ENCODE measurements around the gene RCOR1. TPM values are rescaled to one million over a fixed set of nuclear protein-coding genes. Genes with fewer than 3 reads are reported as not detected.

The RCOR1 gene
- polyA plus RNA-seq, 1 donor (not counting 4 experiments of a cell fraction or from before 2014, with no cell fraction given), result 27.0 TPM

DNA sequence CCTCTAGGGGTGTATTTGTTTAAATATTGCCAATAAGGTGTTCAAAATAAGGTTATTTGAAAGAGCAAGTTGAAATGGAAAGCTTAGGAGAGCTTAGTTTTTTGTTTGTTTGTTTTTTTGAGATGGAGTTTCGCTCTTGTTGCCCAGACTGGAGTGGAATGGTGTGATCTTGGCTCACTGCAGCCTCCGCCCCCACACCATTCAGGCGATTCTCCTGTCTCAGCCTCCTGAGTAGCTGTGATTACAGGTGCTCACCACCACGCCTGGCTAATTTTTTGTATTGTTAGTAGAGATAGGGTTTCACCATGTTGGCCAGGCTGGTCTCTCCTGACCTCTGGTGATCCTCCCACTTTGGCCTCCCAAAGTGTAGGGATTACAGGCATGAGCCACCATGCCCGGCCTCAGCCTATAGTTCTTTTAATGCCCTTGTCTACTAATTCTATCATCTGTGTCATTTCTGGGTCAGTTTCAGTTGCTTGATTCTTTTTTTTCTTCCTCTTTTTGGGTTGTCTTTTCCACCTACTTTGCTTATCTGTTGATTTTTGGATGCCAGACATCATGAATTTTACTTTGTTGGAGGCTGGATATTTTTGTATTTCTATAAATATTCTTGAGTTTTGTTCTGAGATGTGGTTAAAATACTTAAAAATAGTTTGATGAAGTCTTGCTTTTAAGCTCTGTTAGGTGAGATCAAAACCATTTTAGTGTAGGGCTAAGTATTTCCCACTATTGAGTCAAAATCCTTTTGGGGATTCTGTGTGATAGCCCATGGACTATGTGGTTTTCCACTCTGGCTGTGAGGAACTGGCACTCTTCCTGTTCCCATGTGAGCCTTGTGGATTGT lies 18.7 kb downstream of the RCOR1 start:
- H4K20me1 ChIP-seq (ENCODE audit: control insufficient read depth, extremely low read depth, insufficient read depth, low read length), result peaks cover 10% of the 10 kb centered on the region
- H3K4me1 ChIP-seq (ENCODE audit: control insufficient read depth, extremely low read depth, insufficient read depth, low read length), result peaks cover 2% of the 10 kb centered on the region
- H3K9me3 ChIP-seq (ENCODE audit: control insufficient read depth, low read depth, low read length), result no peaks in the 10 kb centered on the region
- no peak overlapping the region for H3K4me3 ChIP-seq (ENCODE audit: control insufficient read depth in 2 of 3, extremely low read depth in 1 of 3, insufficient read depth in 2 of 3, low read depth in 1 of 3, low read length in 3 of 3)
- TF ChIP-seq, protein P1, sequence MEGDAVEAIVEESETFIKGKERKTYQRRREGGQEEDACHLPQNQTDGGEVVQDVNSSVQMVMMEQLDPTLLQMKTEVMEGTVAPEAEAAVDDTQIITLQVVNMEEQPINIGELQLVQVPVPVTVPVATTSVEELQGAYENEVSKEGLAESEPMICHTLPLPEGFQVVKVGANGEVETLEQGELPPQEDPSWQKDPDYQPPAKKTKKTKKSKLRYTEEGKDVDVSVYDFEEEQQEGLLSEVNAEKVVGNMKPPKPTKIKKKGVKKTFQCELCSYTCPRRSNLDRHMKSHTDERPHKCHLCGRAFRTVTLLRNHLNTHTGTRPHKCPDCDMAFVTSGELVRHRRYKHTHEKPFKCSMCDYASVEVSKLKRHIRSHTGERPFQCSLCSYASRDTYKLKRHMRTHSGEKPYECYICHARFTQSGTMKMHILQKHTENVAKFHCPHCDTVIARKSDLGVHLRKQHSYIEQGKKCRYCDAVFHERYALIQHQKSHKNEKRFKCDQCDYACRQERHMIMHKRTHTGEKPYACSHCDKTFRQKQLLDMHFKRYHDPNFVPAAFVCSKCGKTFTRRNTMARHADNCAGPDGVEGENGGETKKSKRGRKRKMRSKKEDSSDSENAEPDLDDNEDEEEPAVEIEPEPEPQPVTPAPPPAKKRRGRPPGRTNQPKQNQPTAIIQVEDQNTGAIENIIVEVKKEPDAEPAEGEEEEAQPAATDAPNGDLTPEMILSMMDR (optimal IDR thresholded peaks at IDR 0.05 in 1 of 3, IDR thresholded peaks at IDR 0.05 in 1 of 3, conservative IDR thresholded peaks at IDR 0.05 in 1 of 3; ENCODE audit: extremely low read depth in 1 of 3, insufficient read depth in 2 of 3, low read length in 3 of 3), result no peak
- TF ChIP-seq EZH2 (IDR thresholded peaks at IDR 0.05; ENCODE audit: low read length), result no peak
- peaks cover 0 to 4% of the 10 kb centered on the region in 2 experiments for H3K36me3 ChIP-seq (ENCODE audit: control insufficient read depth in 2 of 2, extremely low read depth in 1 of 2, insufficient read depth in 2 of 2, low read length in 2 of 2)
- H3K27ac ChIP-seq (ENCODE audit: control insufficient read depth, insufficient read depth, low read length), result no peak overlapping the region
- dilution Hi-C loops (cut with MboI; ENCODE audit: extremely low pct_ligation_motif_present, low sequenced_read_pairs), result no loop called here
- H3K4me2 ChIP-seq (ENCODE audit: control insufficient read depth, extremely low read depth, insufficient read depth, low read depth, low read length), result no peak overlapping the region
- peaks cover 2% of the 10 kb centered on the region for H3K9me1 ChIP-seq (ENCODE audit: control insufficient read depth, extremely low read depth, insufficient read depth, low read length)
- no peak overlapping the region for H2AFZ ChIP-seq (ENCODE audit: control insufficient read depth, low read length)
- H3K27me3 ChIP-seq (ENCODE audit: control insufficient read depth, extremely low read depth, insufficient read depth, low read length), result no peaks in the 10 kb centered on the region
- peaks cover 90% of the 10 kb centered on the region for H3K79me2 ChIP-seq (ENCODE audit: control insufficient read depth, insufficient read depth, low read length)
- FAIRE-seq (no peak), DNase-seq (ENCODE audit: low read depth, low spot score) (no peak)
- H3K9ac ChIP-seq (ENCODE audit: control insufficient read depth, extremely low read depth, insufficient read depth, low read length), result no peak overlapping the region

DNA sequence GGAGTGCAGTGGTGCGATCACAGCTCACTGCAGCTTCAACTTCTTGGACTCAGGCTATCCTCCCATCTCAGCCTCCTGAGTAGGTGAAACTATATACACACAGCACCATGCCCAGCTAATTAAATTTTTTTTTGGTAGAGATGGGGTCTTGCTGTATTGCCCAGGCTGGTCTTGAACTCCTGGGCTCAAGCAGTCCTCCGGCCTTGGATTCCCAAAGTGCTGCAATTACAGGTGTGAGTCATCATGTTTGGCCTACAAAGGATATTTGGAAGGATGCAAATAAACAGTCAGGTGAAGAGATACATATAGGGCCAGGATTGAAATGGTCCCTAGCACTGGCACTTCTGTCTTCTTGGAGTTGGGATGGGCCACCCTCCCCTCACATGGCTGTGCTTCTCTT lies 23.9 kb downstream of the RCOR1 start:
- Histone ChIP-seq H3K27me3 (ENCODE audit: control insufficient read depth, extremely low read depth, insufficient read depth, low read length) (no peaks in the 10 kb centered on the region), H4K20me1 (ENCODE audit: control insufficient read depth, extremely low read depth, insufficient read depth, low read length) (peaks cover 8% of the 10 kb centered on the region), H3K27ac (ENCODE audit: control insufficient read depth, insufficient read depth, low read length) (no peak overlapping the region), H3K4me2 (ENCODE audit: control insufficient read depth, extremely low read depth, insufficient read depth, low read depth, low read length) (no peak overlapping the region), H3K9me3 (ENCODE audit: control insufficient read depth, low read depth, low read length) (no peaks in the 10 kb centered on the region), H3K9me1 (ENCODE audit: control insufficient read depth, extremely low read depth, insufficient read depth, low read length) (peaks cover 3% of the 10 kb centered on the region), H3K4me3 (ENCODE audit: control insufficient read depth in 2 of 3, extremely low read depth in 1 of 3, insufficient read depth in 2 of 3, low read depth in 1 of 3, low read length in 3 of 3) (no peak overlapping the region), H3K36me3 (ENCODE audit: control insufficient read depth in 2 of 2, extremely low read depth in 1 of 2, insufficient read depth in 2 of 2, low read length in 2 of 2) (peaks cover 3 to 7% of the 10 kb centered on the region in 2 experiments), H3K4me1 (ENCODE audit: control insufficient read depth, extremely low read depth, insufficient read depth, low read length) (no peaks in the 10 kb centered on the region), H3K9ac (ENCODE audit: control insufficient read depth, extremely low read depth, insufficient read depth, low read length) (no peak overlapping the region), H3K79me2 (ENCODE audit: control insufficient read depth, insufficient read depth, low read length) (peaks cover 89% of the 10 kb centered on the region), H2AFZ (ENCODE audit: control insufficient read depth, low read length) (no peak overlapping the region)
- DNase-seq (ENCODE audit: low read depth, low spot score), result no peak
- dilution Hi-C loops (cut with MboI; ENCODE audit: extremely low pct_ligation_motif_present, low sequenced_read_pairs), result no loop called here
- no peak for TF ChIP-seq EZH2 (IDR thresholded peaks at IDR 0.05; ENCODE audit: low read length)
- TF ChIP-seq, protein P1 (optimal IDR thresholded peaks at IDR 0.05 in 1 of 3, IDR thresholded peaks at IDR 0.05 in 1 of 3, conservative IDR thresholded peaks at IDR 0.05 in 1 of 3; ENCODE audit: extremely low read depth in 1 of 3, insufficient read depth in 2 of 3, low read length in 3 of 3), result no peak
- FAIRE-seq, result no peak

Data from keratinocyte (primary cell).